Measurements from ENCODE around the gene TMEM135. TPM values are rescaled to one million over a fixed set of nuclear protein-coding genes. Genes with fewer than 3 reads are reported as not detected.
"Not testable (repeated sequence)": the region's sequence is repeated elsewhere in the genome, so short reads cannot be mapped to it uniquely, and the experiment has no call there.

The TMEM135 gene
- total RNA-seq, 1 donor from 2014 or later: 22.3 TPM

- peaks cover 6% of the 10 kb centered on the region for H3K4me1 ChIP-seq
- H3K4me3 ChIP-seq: no peak overlapping the region
- intact Hi-C loops (cut with DNase I): no loop called here
- TF ChIP-seq CTCF (IDR thresholded peaks at IDR 0.05): no peak
- no peaks in the 10 kb centered on the region for H3K27me3 ChIP-seq (ENCODE audit: low read depth)
- H3K9me3 ChIP-seq: no peaks in the 10 kb centered on the region
- no peak overlapping the region for H3K27ac ChIP-seq
- H3K36me3 ChIP-seq: no peaks in the 10 kb centered on the region
- no peak for DNase-seq
- no peak for ATAC-seq
Observed at GRCh38 chr11:87022254-87022653, 15.5 kb upstream of the TMEM135 start.

GRCh38 chr11:87022738-87023137 is 15.0 kb upstream of the TMEM135 start:
- DNase-seq (no peak), ATAC-seq (no peak)
- intact Hi-C loops (cut with DNase I): no loop called here
- Histone ChIP-seq H3K9me3 (no peaks in the 10 kb centered on the region), H3K27ac (no peak overlapping the region), H3K4me3 (no peak overlapping the region), H3K27me3 (ENCODE audit: low read depth) (no peaks in the 10 kb centered on the region), H3K36me3 (no peaks in the 10 kb centered on the region), H3K4me1 (peaks cover 6% of the 10 kb centered on the region)
- TF ChIP-seq CTCF (IDR thresholded peaks at IDR 0.05): no peak

- H3K9me3 ChIP-seq; H3K27ac ChIP-seq; ATAC-seq; H3K36me3 ChIP-seq; DNase-seq; H3K4me3 ChIP-seq; H3K27me3 ChIP-seq (ENCODE audit: low read depth); H3K4me1 ChIP-seq; intact Hi-C loops (cut with DNase I): not testable (repeated sequence)
Observed at GRCh38 chr11:87026415-87026814, 11.3 kb upstream of the TMEM135 start.

- no peak for DNase-seq
- peak in 1 of 2 donors; percentile 33 for ATAC-seq
- H3K4me1 ChIP-seq: no peaks in the 10 kb centered on the region
Observed at GRCh38 chr11:87030458-87031054, 7.2 kb upstream of the TMEM135 start.

GRCh38 chr11:87031433-87032170 is 6.1 kb upstream of the TMEM135 start:
- no peak overlapping the region for H3K4me3 ChIP-seq

More at GRCh38 chr11:87030458-87031054, 7.2 kb upstream of the TMEM135 start:
- TF ChIP-seq CTCF (IDR thresholded peaks at IDR 0.05): no peak
- Histone ChIP-seq H3K27ac (no peak overlapping the region), H3K9me3 (no peaks in the 10 kb centered on the region), H3K27me3 (ENCODE audit: low read depth) (no peaks in the 10 kb centered on the region), H3K36me3 (no peaks in the 10 kb centered on the region), H3K4me3 (no peak overlapping the region)
- intact Hi-C loops (cut with DNase I): no loop called here

More at GRCh38 chr11:87031433-87032170, 6.1 kb upstream of the TMEM135 start:
- DNase-seq (no peak), ATAC-seq (no peak)
- no peaks in the 10 kb centered on the region for H3K27me3 ChIP-seq (ENCODE audit: low read depth)
- H3K36me3 ChIP-seq: no peaks in the 10 kb centered on the region
- intact Hi-C loops (cut with DNase I): no loop called here
- H3K4me1 ChIP-seq: peaks cover 8% of the 10 kb centered on the region
- no peaks in the 10 kb centered on the region for H3K9me3 ChIP-seq
- no peak overlapping the region for H3K27ac ChIP-seq
- TF ChIP-seq CTCF (IDR thresholded peaks at IDR 0.05): no peak
